IMR-90 (cell line): ENCODE results near the gene BTBD9. TPM values are rescaled to one million over a fixed set of nuclear protein-coding genes. Genes with fewer than 3 reads are reported as not detected.

ENCODE experiments used
- ATAC-seq: fragments of 200-7000 bp; cut with Tn5 transposase; 2 replicates; pipeline ENCODE4 v1.9.1; 2020; ENCODE audit warnings: low read depth, mild to moderate bottlenecking, moderate library complexity
- BruUV-seq: library from RNA; stranded (reverse); fragments of 400-500 nt; replicated peaks from 2 replicates; lab custom pipeline; 2021; lab: Mats Ljungman, UMichigan
- CTCF ChIA-PET: fragments of 300-600 bp; formaldehyde crosslinking; extraction: SDS; loops from one replicate; lab custom pipeline; 2021; ENCODE audit warnings: antibody characterized with exemption; lab: Yijun Ruan, JAX
- POLR2A ChIA-PET: fragments of 300-600 bp; sonication (Branson Sonifier 250); formaldehyde crosslinking; loops from one replicate; lab custom pipeline; 2022; ENCODE audit warnings: antibody characterized with exemption; ENCODE audit not compliant: unreplicated experiment; lab: Charles Lee
- DNase-seq: peaks from one replicate; pipeline ENCODE4 v3.0.0; 2013
- H2AFZ ChIP-seq: replicated peaks from 2 replicates; pipeline ENCODE3; 2013; ENCODE audit warnings: low read length, mild to moderate bottlenecking; ENCODE audit not compliant: poor library complexity
- H2AK5ac ChIP-seq: 2 replicates; pipeline ENCODE4 v1.6.1; 2013; ENCODE audit warnings: low read depth, low read length, inconsistent platforms
- H2AK9ac ChIP-seq: replicated peaks from 2 replicates; pipeline ENCODE3; 2013; ENCODE audit warnings: mild to moderate bottlenecking, low read depth, low read length, moderate library complexity; ENCODE audit not compliant: poor library complexity
- H2BK120ac ChIP-seq: 2 replicates; pipeline ENCODE4 v1.6.1; 2013; ENCODE audit warnings: low read depth, low read length, inconsistent platforms
- H2BK15ac ChIP-seq: 3 replicates; pipeline ENCODE4 v1.6.1; 2013; ENCODE audit warnings: low read depth, low read length, inconsistent platforms
- H2BK20ac ChIP-seq: 2 replicates; pipeline ENCODE4 v1.6.1; 2013; ENCODE audit warnings: low read depth, mild to moderate bottlenecking, inconsistent platforms, low read length, moderate library complexity
- H2BK5ac ChIP-seq: 2 replicates; pipeline ENCODE4 v1.6.1; 2013; ENCODE audit warnings: mild to moderate bottlenecking, low read depth, low read length, inconsistent platforms; ENCODE audit not compliant: poor library complexity, severe bottlenecking
- H3K14ac ChIP-seq: replicated peaks from 2 replicates; pipeline ENCODE4 v1.6.1; 2013; ENCODE audit warnings: low read depth, low read length, inconsistent platforms
- H3K18ac ChIP-seq: 2 replicates; pipeline ENCODE4 v1.6.1; 2013; ENCODE audit warnings: low read depth, low read length, control low read depth
- H3K23ac ChIP-seq: 2 replicates; pipeline ENCODE4 v1.6.1; 2013; ENCODE audit warnings: low read depth, low read length, inconsistent platforms
- H3K27ac ChIP-seq: 2 replicates; pipeline ENCODE4 v1.5.1; 2013; ENCODE audit warnings: mild to moderate bottlenecking, control low read depth, low read length; ENCODE audit not compliant: insufficient read depth
- H3K27me3 ChIP-seq: 2 replicates; pipeline ENCODE4 v1.6.1; 2013; ENCODE audit warnings: low read length; ENCODE audit not compliant: control insufficient read depth, insufficient read depth
- H3K36me3 ChIP-seq: 2 replicates; pipeline ENCODE4 v1.6.1; 2013; ENCODE audit warnings: low read length, mixed read lengths; ENCODE audit not compliant: control insufficient read depth, insufficient read depth
- H3K4ac ChIP-seq: 2 replicates; pipeline ENCODE4 v1.6.1; 2013; ENCODE audit warnings: low read depth, low read length, inconsistent platforms
- H3K4me1 ChIP-seq: 2 replicates; pipeline ENCODE4 v1.6.1; 2013; ENCODE audit warnings: low read length, mixed read lengths; ENCODE audit not compliant: control insufficient read depth, insufficient read depth
- H3K4me2 ChIP-seq: 2 replicates; pipeline ENCODE4 v1.6.1; 2013; ENCODE audit warnings: low read depth, mild to moderate bottlenecking, control low read depth, low read length, moderate library complexity
- H3K4me3 ChIP-seq: 2 replicates; pipeline ENCODE4 v1.5.1; 2013; ENCODE audit warnings: low read depth, mild to moderate bottlenecking, control low read depth, low read length, moderate library complexity; ENCODE audit not compliant: insufficient read depth
- H3K56ac ChIP-seq: 2 replicates; pipeline ENCODE4 v1.6.1; 2013; ENCODE audit warnings: low read length, inconsistent platforms; ENCODE audit not compliant: insufficient read depth; ENCODE audit errors: extremely low read depth
- H3K79me1 ChIP-seq, 2 experiments: 2 replicates each; pipeline ENCODE4 v1.6.1; 2013; ENCODE audit warnings: low read length in 2 of 2, inconsistent platforms in 1 of 2, low read depth in 1 of 2
- H3K9ac ChIP-seq: 2 replicates; pipeline ENCODE4 v1.6.1; 2013; ENCODE audit warnings: low read depth, low read length, control low read depth
- H3K9me1 ChIP-seq: 2 replicates; pipeline ENCODE4 v1.6.1; 2013; ENCODE audit warnings: low read length, inconsistent platforms; ENCODE audit not compliant: insufficient read depth
- H3K9me3 ChIP-seq: 2 replicates; pipeline ENCODE4 v1.6.1; 2013; ENCODE audit warnings: low read length; ENCODE audit not compliant: control insufficient read depth, insufficient read depth
- H4K20me1 ChIP-seq: 2 replicates; pipeline ENCODE4 v1.6.1; 2013; ENCODE audit warnings: low read length, inconsistent platforms; ENCODE audit not compliant: insufficient read depth
- H4K5ac ChIP-seq: 2 replicates; pipeline ENCODE4 v1.6.1; 2013; ENCODE audit warnings: mild to moderate bottlenecking, low read depth, low read length, control low read depth
- H4K8ac ChIP-seq, 2 experiments: 2 replicates each; pipeline ENCODE4 v1.6.1; 2013; ENCODE audit warnings: low read depth in 2 of 2, low read length in 2 of 2, control low read depth in 1 of 2, inconsistent platforms in 1 of 2
- H4K91ac ChIP-seq: 2 replicates; pipeline ENCODE4 v1.6.1; 2013; ENCODE audit warnings: low read depth, low read length, inconsistent platforms; ENCODE audit not compliant: insufficient read depth
- SMC3 ChIP-seq: fragments of 150-350 bp; IDR thresholded peaks from 2 replicates; pipeline ENCODE4 v1.6.1; 2016; ENCODE audit warnings: low read depth, mild to moderate bottlenecking, antibody characterized with exemption, low read length, moderate library complexity
- WGBS, 2 experiments: methylation state at CpG; one replicate each; pipeline versions ENCODE4 v1.1.5 to v1.1.7; 2013; ENCODE audit warnings: missing lambda C conversion rate in 2 of 2; ENCODE audit not compliant: insufficient read length in 1 of 2; ENCODE audit errors: extremely low coverage in 2 of 2; 5-methylcytosine and 5-hydroxymethylcytosine counted together
- dilution Hi-C: fragments of 300-500 bp; cut with HindIII; formaldehyde crosslinking; loops from one replicate; pipeline ENCODE4 v1.14.3; 2018; ENCODE audit warnings: low sequenced_read_pairs; ENCODE audit not compliant: unreplicated experiment
- in situ Hi-C: fragments of 300-500 bp; cut with MboI; formaldehyde crosslinking; loops from 3 replicates; pipeline ENCODE4 v1.14.3; 2019; ENCODE audit warnings: low sequenced_read_pairs, inconsistent platforms, mixed read lengths
- intact Hi-C: fragments of 100-400 bp; cut with micrococcal nuclease; formaldehyde crosslinking; loops from 2 replicates; pipeline ENCODE4 v1.10.0; 2022
- polyA plus RNA-seq, 3 experiments: library from polyadenylated mRNA; depleted of rRNA; stranded (reverse); fragments of >200 nt; gene quantifications; 2 replicates each; pipeline ENCODE4 v1.2.3, GENCODE V29; 2012; ENCODE audit warnings: low replicate concordance in 1 of 3
- total RNA-seq: library from RNA; depleted of rRNA; stranded (reverse); fragments of >200 nt; gene quantifications from 2 replicates; pipeline ENCODE4 v1.2.3, GENCODE V29; 2012

BTBD9 gene
- total and polyA plus RNA-seq, 2 of the 4 experiments (the other 2 are of a cell fraction): 4.1 to 22.0 TPM

GRCh38 chr6:38658418-38659167 lies 18.9 kb upstream of the BTBD9 start:
- H2BK120ac ChIP-seq: no peak overlapping the region
- no peaks in the 10 kb centered on the region for H3K9me3 ChIP-seq
- no peak overlapping the region for H3K9ac ChIP-seq
- no peak overlapping the region for H2AFZ ChIP-seq
- no peak overlapping the region for H2BK20ac ChIP-seq
- no peak for TF ChIP-seq SMC3
- intact Hi-C loops: no loop called here
- no peak overlapping the region for H2BK5ac ChIP-seq
- no peak overlapping the region for H4K8ac ChIP-seq
- H3K27me3 ChIP-seq: no peaks in the 10 kb centered on the region
- H2AK9ac ChIP-seq: no peak overlapping the region
- H3K4ac ChIP-seq: no peak overlapping the region
- H2BK15ac ChIP-seq: no peak overlapping the region
- H3K9me1 ChIP-seq: 0 out of 2 replicates have a peak, but pooled peaks cover 3% of the 10 kb centered on the region
- H4K91ac ChIP-seq: no peak overlapping the region
- H3K27ac ChIP-seq: no peak overlapping the region
- dilution Hi-C loops: no loop called here
- H2AK5ac ChIP-seq: no peak overlapping the region
- ChIA-PET CTCF (interaction anchor here (0.6 kb wide), 1 partner anchor 183 kb away, joined by 3 read pairs; no protein-coding TSS in a partner anchor), POLR2A (no interaction called here)
- no TSS peak for BruUV-seq
- WGBS, 2 experiments: no CpG with 5 or more reads among the region's 3 CpGs
- no peak overlapping the region for H4K5ac ChIP-seq
- no peaks in the 10 kb centered on the region for H3K79me1 ChIP-seq
- DNase-seq: no peak
- H3K4me3 ChIP-seq: no peak overlapping the region
- H4K20me1 ChIP-seq: no peaks in the 10 kb centered on the region
- ATAC-seq: no peak
- H3K18ac ChIP-seq: no peak overlapping the region
- H3K23ac ChIP-seq: no peak overlapping the region
- H3K14ac ChIP-seq: no peak overlapping the region
- no peak overlapping the region for H3K56ac ChIP-seq
- in situ Hi-C loops: no loop called here
- no peaks in the 10 kb centered on the region for H3K4me1 ChIP-seq
- no peaks in the 10 kb centered on the region for H3K36me3 ChIP-seq
- no peak overlapping the region for H3K4me2 ChIP-seq
